ENCODE results near the gene ZNRF1.

- TF ChIP-seq CTCF (IDR thresholded peaks at IDR 0.05) (no peak), POLR2A (IDR thresholded peaks at IDR 0.05) (no peak)
These were observed 80.6 kb downstream of the ZNRF1 start for GRCh38 chr16:75079346-75079926.
